Endothelial cell (in vitro differentiated cells): ENCODE data around the gene RTRAF. TPM values are rescaled to one million over a fixed set of nuclear protein-coding genes. Genes with fewer than 3 reads are reported as not detected.

Experiments
- DNase-seq: peaks from one replicate; pipeline ENCODE4 v3.0.0; 2021; ENCODE audit warnings: low spot score
- H3K27ac Mint-ChIP-seq: one replicate; pipeline ENCODE4 v1.8.0; 2021; ENCODE audit warnings: mixed read lengths, inconsistent platforms; ENCODE audit not compliant: unreplicated experiment
- H3K27me3 Mint-ChIP-seq: one replicate; pipeline ENCODE4 v1.8.0; 2021; ENCODE audit warnings: mild to moderate bottlenecking, moderate library complexity, mixed read lengths, inconsistent platforms; ENCODE audit not compliant: unreplicated experiment
- H3K36me3 Mint-ChIP-seq: one replicate; pipeline ENCODE4 v1.8.0; 2021; ENCODE audit warnings: mild to moderate bottlenecking, low read depth, mixed read lengths, inconsistent platforms; ENCODE audit not compliant: unreplicated experiment
- H3K4me1 Mint-ChIP-seq: one replicate; pipeline ENCODE4 v1.8.0; 2021; ENCODE audit warnings: mild to moderate bottlenecking, mixed read lengths, inconsistent platforms; ENCODE audit not compliant: unreplicated experiment
- H3K4me3 Mint-ChIP-seq: one replicate; pipeline ENCODE4 v1.8.0; 2021; ENCODE audit warnings: mild to moderate bottlenecking, mixed read lengths, inconsistent platforms; ENCODE audit not compliant: unreplicated experiment
- H3K9me3 Mint-ChIP-seq: one replicate; pipeline ENCODE4 v1.8.0; 2021; ENCODE audit warnings: mixed read lengths, inconsistent platforms; ENCODE audit not compliant: unreplicated experiment
- total RNA-seq: library from RNA; stranded (reverse); fragmentation: NEBNext Ultra II Directional; extraction: Animal tissue kit (Norgen Biotek cat#: 25700); gene quantifications from one replicate; pipeline ENCODE4 v1.2.1, GENCODE V29; 2021; ENCODE audit not compliant: unreplicated experiment
- TF ChIP-seq, protein P1 (sequence below): fragments of 200-600 bp; sonication (generic); IDR thresholded peaks from one replicate; pipeline ENCODE4 v1.5.0; 2021; ENCODE audit warnings: antibody characterized with exemption; ENCODE audit not compliant: unreplicated experiment

RTRAF gene
- total RNA-seq, 1 donor from 2014 or later, result 260 TPM

DNA sequence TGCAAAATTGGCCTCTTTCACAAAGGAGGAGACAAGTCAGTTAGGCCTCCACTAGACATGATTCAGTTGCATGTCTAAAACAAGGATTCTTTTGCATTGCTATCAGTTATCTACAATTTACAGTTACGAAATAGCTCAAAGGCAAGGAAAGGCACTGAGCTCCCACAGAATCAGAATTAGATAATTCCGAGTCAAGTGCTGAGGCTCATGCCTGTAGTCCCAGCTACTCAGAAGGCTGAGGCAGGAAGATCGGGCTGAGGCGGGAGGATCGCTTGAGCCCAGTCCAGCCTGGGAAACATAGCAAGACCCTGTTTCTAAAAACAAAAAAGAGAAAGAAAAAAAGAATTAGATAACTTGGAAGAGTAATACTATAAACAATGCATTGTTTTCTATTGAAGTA, 12.3 kb upstream of the RTRAF start:
- Mint-ChIP-seq H3K36me3 (no peaks in the 10 kb centered on the region), H3K4me3 (no peak overlapping the region), H3K27ac (no peak overlapping the region), H3K9me3 (no peaks in the 10 kb centered on the region), H3K27me3 (no peaks in the 10 kb centered on the region), H3K4me1 (peaks cover 20% of the 10 kb centered on the region)
- DNase-seq, result no peak
- TF ChIP-seq, protein P1, sequence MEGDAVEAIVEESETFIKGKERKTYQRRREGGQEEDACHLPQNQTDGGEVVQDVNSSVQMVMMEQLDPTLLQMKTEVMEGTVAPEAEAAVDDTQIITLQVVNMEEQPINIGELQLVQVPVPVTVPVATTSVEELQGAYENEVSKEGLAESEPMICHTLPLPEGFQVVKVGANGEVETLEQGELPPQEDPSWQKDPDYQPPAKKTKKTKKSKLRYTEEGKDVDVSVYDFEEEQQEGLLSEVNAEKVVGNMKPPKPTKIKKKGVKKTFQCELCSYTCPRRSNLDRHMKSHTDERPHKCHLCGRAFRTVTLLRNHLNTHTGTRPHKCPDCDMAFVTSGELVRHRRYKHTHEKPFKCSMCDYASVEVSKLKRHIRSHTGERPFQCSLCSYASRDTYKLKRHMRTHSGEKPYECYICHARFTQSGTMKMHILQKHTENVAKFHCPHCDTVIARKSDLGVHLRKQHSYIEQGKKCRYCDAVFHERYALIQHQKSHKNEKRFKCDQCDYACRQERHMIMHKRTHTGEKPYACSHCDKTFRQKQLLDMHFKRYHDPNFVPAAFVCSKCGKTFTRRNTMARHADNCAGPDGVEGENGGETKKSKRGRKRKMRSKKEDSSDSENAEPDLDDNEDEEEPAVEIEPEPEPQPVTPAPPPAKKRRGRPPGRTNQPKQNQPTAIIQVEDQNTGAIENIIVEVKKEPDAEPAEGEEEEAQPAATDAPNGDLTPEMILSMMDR, result no peak

DNA sequence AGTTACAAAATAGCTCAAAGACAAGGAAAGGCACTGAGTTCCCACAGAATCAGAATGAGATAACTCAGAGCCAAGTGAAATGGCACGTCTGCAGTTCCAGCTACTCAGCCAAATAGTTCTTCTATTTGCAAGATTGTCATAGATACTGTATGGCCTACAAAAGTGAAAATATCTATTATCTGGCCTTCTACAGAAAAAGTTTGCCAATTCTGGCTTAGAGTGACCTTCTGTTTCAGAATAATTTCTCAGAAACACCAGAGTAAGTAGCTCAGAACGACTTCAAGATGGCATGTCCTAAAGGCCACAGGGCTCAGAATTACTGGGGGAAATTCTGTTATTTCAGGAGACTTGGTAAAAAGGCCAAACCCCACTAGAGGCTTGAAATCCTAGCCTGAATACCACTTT, 10.7 kb upstream of the RTRAF start:
- DNase-seq, result no peak
- H3K9me3 Mint-ChIP-seq, result no peaks in the 10 kb centered on the region
- H3K27ac Mint-ChIP-seq, result no peak overlapping the region
- TF ChIP-seq, protein P1, result no peak
- H3K27me3 Mint-ChIP-seq, result no peaks in the 10 kb centered on the region
- no peak overlapping the region for H3K4me3 Mint-ChIP-seq
- H3K36me3 Mint-ChIP-seq, result no peaks in the 10 kb centered on the region
- peaks cover 20% of the 10 kb centered on the region for H3K4me1 Mint-ChIP-seq

DNA sequence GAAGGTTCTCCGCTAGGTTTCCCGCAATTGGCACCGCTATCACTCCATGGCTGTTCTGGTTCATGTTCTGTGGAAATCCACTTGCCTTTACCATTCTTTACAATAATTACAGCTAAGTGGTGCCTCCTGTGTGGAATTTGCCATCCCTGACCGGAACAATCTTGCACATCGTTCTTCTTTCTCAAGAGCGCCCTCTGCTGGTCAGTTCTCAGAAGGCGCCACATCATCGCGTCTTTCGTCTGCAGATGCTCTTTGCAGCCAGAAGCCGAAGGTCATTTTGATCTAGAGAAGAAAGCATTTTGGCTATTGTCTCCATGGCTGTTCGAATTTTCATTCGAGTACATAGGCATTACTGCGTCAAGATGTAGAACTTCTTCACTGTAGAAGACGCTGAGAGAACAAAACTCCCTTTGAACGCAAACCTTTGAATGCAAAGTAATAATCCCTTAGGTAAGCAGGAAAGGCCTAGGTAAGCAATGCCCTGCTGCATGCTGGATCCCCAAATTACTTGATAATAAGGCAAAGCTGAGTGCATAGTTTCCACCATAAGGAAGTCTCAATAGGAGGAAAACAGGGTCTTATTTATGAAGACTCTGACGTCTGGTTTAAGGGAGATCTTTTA, 10.1 kb upstream of the RTRAF start:
- no peak overlapping the region for H3K4me3 Mint-ChIP-seq
- no peaks in the 10 kb centered on the region for H3K9me3 Mint-ChIP-seq

DNA sequence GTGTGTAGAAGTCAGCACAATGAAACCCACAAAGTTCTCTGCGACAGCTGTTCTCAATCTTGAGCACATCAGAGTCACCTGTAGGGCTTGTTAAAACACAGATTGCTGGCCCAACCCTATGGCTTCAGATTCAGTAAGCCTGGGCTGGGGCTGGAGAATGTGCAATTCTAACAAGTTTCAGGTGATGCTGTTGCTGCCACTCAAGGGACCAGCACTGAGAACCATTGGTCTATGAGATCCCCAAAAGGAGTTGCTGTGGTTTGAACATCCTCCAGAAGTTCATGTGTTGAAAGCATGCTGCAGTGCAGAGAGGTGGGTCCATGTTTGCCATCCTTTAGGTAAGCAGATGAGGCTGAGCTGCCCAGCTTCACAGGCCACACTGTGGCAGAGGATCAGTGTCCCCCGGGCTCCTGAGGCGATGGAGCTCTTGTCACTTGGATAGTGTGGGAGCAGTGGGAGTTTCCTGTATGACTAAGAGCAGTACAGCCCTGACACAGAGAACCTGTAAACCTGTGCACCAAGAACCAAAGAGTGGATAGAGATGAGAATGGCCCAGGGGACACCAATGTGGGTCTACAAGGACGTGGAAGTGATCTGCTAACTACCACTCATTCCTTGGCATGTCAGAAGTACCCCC, 8.0 kb upstream of the RTRAF start:
- TF ChIP-seq, protein P1, result no peak
- no peaks in the 10 kb centered on the region for H3K9me3 Mint-ChIP-seq

More for the DNA sequence above, 10.1 kb upstream of the RTRAF start:
- Mint-ChIP-seq H3K36me3 (no peaks in the 10 kb centered on the region), H3K4me1 (peaks cover 16% of the 10 kb centered on the region), H3K27ac (no peak overlapping the region), H3K27me3 (no peaks in the 10 kb centered on the region)
- DNase-seq, result peak; percentile 88
- TF ChIP-seq, protein P1, result peak; percentile 94

DNA sequence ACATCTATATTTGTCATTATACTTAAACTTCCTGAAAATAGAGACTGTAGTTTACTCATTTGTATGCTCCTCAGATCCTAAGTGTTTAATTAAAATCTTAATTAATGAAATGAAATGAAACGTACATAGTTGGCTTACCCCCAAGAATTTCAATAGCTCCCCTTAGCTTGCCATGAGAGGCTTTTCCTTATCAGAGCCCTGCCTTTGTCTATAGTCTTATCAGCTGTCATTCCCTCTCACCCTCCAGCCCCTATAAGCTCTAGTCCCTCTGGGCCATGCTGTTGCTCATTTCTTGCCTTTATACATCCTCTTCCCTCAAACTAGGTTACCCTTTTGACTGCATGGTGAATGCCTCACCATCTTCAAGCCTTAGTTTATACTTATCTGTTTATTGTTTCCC, 1.1 kb upstream of the RTRAF start:
- Mint-ChIP-seq H3K27me3 (no peaks in the 10 kb centered on the region), H3K9me3 (no peaks in the 10 kb centered on the region), H3K36me3 (no peaks in the 10 kb centered on the region), H3K4me1 (peaks cover 13% of the 10 kb centered on the region), H3K4me3 (peak overlapping the region; percentile 96), H3K27ac (no peak overlapping the region)
- TF ChIP-seq, protein P1, result no peak
- no peak for DNase-seq

More for the DNA sequence above, 8.0 kb upstream of the RTRAF start:
- no peak for DNase-seq
- no peak overlapping the region for H3K4me3 Mint-ChIP-seq
- H3K36me3 Mint-ChIP-seq, result no peaks in the 10 kb centered on the region
- H3K4me1 Mint-ChIP-seq, result no peaks in the 10 kb centered on the region
- no peaks in the 10 kb centered on the region for H3K27me3 Mint-ChIP-seq
- no peak overlapping the region for H3K27ac Mint-ChIP-seq
